ENCODE measurements around the gene FOXO4. TPM values are rescaled to one million over a fixed set of nuclear protein-coding genes. Genes with fewer than 3 reads are reported as not detected.

FOXO4 gene
- total and polyA plus RNA-seq, 2 experiments from 2014 or later: 8.0 to 31.4 TPM

DNA sequence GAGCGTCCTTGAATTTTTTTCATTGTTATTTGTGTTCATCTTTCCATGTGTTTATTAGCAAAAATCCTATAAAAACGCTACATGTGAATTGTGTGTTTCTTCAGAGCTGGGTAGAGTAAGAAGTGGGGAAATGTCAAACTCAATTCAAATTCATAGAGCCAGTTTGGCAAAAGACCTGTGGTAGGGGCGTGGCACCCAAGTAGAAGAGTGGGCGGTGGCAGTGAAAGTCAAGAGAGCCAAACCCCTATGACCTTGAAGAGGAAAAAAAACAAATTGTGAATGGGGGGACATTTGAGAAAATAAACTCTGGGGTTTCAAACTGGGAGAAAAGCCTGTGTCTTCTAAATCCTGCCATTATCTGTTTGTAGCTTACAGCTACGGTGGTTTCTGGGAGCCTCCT is 4.4 kb upstream of the FOXO4 start (continued):
- TF ChIP-seq, protein P1, sequence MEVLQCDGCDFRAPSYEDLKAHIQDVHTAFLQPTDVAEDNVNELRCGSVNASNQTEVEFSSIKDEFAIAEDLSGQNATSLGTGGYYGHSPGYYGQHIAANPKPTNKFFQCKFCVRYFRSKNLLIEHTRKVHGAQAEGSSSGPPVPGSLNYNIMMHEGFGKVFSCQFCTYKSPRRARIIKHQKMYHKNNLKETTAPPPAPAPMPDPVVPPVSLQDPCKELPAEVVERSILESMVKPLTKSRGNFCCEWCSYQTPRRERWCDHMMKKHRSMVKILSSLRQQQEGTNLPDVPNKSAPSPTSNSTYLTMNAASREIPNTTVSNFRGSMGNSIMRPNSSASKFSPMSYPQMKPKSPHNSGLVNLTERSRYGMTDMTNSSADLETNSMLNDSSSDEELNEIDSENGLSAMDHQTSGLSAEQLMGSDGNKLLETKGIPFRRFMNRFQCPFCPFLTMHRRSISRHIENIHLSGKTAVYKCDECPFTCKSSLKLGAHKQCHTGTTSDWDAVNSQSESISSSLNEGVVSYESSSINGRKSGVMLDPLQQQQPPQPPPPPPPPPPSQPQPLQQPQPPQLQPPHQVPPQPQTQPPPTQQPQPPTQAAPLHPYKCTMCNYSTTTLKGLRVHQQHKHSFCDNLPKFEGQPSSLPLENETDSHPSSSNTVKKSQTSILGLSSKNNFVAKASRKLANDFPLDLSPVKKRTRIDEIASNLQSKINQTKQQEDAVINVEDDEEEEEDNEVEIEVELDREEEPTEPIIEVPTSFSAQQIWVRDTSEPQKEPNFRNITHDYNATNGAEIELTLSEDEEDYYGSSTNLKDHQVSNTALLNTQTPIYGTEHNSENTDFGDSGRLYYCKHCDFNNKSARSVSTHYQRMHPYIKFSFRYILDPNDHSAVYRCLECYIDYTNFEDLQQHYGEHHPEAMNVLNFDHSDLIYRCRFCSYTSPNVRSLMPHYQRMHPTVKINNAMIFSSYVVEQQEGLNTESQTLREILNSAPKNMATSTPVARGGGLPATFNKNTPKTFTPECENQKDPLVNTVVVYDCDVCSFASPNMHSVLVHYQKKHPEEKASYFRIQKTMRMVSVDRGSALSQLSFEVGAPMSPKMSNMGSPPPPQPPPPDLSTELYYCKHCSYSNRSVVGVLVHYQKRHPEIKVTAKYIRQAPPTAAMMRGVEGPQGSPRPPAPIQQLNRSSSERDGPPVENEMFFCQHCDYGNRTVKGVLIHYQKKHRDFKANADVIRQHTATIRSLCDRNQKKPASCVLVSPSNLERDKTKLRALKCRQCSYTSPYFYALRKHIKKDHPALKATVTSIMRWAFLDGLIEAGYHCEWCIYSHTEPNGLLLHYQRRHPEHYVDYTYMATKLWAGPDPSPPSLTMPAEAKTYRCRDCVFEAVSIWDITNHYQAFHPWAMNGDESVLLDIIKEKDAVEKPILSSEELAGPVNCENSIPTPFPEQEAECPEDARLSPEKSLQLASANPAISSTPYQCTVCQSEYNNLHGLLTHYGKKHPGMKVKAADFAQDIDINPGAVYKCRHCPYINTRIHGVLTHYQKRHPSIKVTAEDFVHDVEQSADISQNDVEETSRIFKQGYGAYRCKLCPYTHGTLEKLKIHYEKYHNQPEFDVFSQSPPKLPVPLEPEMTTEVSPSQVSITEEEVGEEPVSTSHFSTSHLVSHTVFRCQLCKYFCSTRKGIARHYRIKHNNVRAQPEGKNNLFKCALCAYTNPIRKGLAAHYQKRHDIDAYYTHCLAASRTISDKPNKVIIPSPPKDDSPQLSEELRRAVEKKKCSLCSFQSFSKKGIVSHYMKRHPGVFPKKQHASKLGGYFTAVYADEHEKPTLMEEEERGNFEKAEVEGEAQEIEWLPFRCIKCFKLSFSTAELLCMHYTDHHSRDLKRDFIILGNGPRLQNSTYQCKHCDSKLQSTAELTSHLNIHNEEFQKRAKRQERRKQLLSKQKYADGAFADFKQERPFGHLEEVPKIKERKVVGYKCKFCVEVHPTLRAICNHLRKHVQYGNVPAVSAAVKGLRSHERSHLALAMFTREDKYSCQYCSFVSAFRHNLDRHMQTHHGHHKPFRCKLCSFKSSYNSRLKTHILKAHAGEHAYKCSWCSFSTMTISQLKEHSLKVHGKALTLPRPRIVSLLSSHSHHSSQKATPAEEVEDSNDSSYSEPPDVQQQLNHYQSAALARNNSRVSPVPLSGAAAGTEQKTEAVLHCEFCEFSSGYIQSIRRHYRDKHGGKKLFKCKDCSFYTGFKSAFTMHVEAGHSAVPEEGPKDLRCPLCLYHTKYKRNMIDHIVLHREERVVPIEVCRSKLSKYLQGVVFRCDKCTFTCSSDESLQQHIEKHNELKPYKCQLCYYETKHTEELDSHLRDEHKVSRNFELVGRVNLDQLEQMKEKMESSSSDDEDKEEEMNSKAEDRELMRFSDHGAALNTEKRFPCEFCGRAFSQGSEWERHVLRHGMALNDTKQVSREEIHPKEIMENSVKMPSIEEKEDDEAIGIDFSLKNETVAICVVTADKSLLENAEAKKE (CRISPR knock-in tag; IDR thresholded peaks at IDR 0.05): no peak

DNA sequence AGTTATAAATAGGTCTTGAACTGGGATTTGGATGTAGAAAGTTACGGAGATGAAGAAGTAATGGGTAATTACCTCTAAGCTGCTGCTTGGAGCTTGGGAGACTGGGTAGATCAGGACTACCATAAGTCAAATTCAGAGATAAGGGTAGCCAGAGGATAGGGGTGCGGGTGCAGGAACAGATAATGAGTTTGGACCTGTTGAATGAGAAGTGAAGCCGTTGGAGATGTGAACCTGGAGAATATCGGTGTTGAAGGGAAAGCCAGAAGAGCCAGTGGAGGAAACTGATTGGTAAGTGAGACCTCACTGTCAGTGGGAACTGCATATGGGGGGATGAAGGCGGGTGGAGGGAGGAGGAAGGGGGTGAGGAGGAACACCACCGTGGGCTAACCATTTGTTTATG is 618 bp upstream of the FOXO4 start:
- Mint-ChIP-seq H3K27ac (no peak overlapping the region), H3K4me1 (peaks cover 18% of the 10 kb centered on the region), H3K36me3 (ENCODE audit: low read depth) (no peaks in the 10 kb centered on the region), H3K4me3 (peak overlapping the region; percentile 97), H3K27me3 (ENCODE audit: insufficient read depth, low read depth, poor library complexity) (peaks cover 2% of the 10 kb centered on the region), H3K9me3 (no peaks in the 10 kb centered on the region; the same call in 2 of the 3 replicates)
- peak overlapping the region; percentile 78 for H3K4me3 ChIP-seq
- no peaks in the 10 kb centered on the region for H3K9me2 ChIP-seq (ENCODE audit: insufficient read depth)
- H3K27ac ChIP-seq (ENCODE audit: low read depth): no peak overlapping the region
- peaks cover 4% of the 10 kb centered on the region; the same call in 1 of the 2 replicates for H3K27me3 ChIP-seq (ENCODE audit: insufficient read depth)
- H3K4me2 ChIP-seq: peak overlapping the region; percentile 74
- H3K4me1 ChIP-seq (ENCODE audit: insufficient read depth): peaks cover 15% of the 10 kb centered on the region
- no peak for ATAC-seq
- H3K36me3 ChIP-seq (ENCODE audit: insufficient read depth): no peaks in the 10 kb centered on the region
- peak overlapping the region; percentile 85; the same call in 1 of the 2 replicates for H2AFZ ChIP-seq
- peaks cover 14% of the 10 kb centered on the region for H3K79me2 ChIP-seq (replicated peaks; ENCODE audit: insufficient read depth)
- no peak for DNase-seq (ENCODE audit: low spot score)
- no peaks in the 10 kb centered on the region for H4K20me1 ChIP-seq (replicated peaks; ENCODE audit: insufficient read depth)
- H3F3A ChIP-seq (replicated peaks; ENCODE audit: low read depth): no peaks in the 10 kb centered on the region; the same call in 1 of the 2 replicates
- TF ChIP-seq, protein P2, sequence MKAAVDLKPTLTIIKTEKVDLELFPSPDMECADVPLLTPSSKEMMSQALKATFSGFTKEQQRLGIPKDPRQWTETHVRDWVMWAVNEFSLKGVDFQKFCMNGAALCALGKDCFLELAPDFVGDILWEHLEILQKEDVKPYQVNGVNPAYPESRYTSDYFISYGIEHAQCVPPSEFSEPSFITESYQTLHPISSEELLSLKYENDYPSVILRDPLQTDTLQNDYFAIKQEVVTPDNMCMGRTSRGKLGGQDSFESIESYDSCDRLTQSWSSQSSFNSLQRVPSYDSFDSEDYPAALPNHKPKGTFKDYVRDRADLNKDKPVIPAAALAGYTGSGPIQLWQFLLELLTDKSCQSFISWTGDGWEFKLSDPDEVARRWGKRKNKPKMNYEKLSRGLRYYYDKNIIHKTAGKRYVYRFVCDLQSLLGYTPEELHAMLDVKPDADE (IDR thresholded peaks at IDR 0.05): no peak
- no peak for TF ChIP-seq EZH2phosphoT487 (IDR thresholded peaks at IDR 0.05; ENCODE audit: unreplicated experiment)
- TF ChIP-seq, protein P3, sequence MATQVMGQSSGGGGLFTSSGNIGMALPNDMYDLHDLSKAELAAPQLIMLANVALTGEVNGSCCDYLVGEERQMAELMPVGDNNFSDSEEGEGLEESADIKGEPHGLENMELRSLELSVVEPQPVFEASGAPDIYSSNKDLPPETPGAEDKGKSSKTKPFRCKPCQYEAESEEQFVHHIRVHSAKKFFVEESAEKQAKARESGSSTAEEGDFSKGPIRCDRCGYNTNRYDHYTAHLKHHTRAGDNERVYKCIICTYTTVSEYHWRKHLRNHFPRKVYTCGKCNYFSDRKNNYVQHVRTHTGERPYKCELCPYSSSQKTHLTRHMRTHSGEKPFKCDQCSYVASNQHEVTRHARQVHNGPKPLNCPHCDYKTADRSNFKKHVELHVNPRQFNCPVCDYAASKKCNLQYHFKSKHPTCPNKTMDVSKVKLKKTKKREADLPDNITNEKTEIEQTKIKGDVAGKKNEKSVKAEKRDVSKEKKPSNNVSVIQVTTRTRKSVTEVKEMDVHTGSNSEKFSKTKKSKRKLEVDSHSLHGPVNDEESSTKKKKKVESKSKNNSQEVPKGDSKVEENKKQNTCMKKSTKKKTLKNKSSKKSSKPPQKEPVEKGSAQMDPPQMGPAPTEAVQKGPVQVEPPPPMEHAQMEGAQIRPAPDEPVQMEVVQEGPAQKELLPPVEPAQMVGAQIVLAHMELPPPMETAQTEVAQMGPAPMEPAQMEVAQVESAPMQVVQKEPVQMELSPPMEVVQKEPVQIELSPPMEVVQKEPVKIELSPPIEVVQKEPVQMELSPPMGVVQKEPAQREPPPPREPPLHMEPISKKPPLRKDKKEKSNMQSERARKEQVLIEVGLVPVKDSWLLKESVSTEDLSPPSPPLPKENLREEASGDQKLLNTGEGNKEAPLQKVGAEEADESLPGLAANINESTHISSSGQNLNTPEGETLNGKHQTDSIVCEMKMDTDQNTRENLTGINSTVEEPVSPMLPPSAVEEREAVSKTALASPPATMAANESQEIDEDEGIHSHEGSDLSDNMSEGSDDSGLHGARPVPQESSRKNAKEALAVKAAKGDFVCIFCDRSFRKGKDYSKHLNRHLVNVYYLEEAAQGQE (IDR thresholded peaks at IDR 0.05; ENCODE audit: unreplicated experiment): no peak
- TF ChIP-seq CREB1 (CRISPR knock-in tag; IDR thresholded peaks at IDR 0.05; ENCODE audit: low read depth): no peak
- TF ChIP-seq, protein P4, sequence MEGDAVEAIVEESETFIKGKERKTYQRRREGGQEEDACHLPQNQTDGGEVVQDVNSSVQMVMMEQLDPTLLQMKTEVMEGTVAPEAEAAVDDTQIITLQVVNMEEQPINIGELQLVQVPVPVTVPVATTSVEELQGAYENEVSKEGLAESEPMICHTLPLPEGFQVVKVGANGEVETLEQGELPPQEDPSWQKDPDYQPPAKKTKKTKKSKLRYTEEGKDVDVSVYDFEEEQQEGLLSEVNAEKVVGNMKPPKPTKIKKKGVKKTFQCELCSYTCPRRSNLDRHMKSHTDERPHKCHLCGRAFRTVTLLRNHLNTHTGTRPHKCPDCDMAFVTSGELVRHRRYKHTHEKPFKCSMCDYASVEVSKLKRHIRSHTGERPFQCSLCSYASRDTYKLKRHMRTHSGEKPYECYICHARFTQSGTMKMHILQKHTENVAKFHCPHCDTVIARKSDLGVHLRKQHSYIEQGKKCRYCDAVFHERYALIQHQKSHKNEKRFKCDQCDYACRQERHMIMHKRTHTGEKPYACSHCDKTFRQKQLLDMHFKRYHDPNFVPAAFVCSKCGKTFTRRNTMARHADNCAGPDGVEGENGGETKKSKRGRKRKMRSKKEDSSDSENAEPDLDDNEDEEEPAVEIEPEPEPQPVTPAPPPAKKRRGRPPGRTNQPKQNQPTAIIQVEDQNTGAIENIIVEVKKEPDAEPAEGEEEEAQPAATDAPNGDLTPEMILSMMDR (conservative IDR thresholded peaks at IDR 0.05; ENCODE audit: low read depth in 2 of 2): no peak
- TF ChIP-seq JUNB (IDR thresholded peaks at IDR 0.05; ENCODE audit: unreplicated experiment): no peak
- no peak for TF ChIP-seq STAT1 (IDR thresholded peaks at IDR 0.05; ENCODE audit: unreplicated experiment)
- TF ChIP-seq ZNF331 (CRISPR knock-in tag; IDR thresholded peaks at IDR 0.05; ENCODE audit: low read depth): no peak
- TF ChIP-seq POLR2AphosphoS5 (IDR thresholded peaks at IDR 0.05; ENCODE audit: low read depth): no peak
- no peak for TF ChIP-seq ZNF114 (CRISPR knock-in tag; IDR thresholded peaks at IDR 0.05)
- no peak for TF ChIP-seq NANOG (IDR thresholded peaks at IDR 0.05; ENCODE audit: borderline replicate concordance)

Measured in GM23338 (cell line).